Stomach (tissue), 4 donors: ENCODE data around the gene MYBPC1.

Experiments
- CTCF ChIP-seq, 7 experiments: fragments of 450-650 bp in 4 of 7; fragments of 200-600 bp in 3 of 7; sonication (generic) in 3 of 7; IDR thresholded peaks; one replicate each; pipeline ENCODE4 v1.5.1; 2016 to 2019; ENCODE audit warnings: antibody characterized with exemption in 7 of 7, control low read depth in 2 of 7, mild to moderate bottlenecking in 1 of 7
- EP300 ChIP-seq: sonication (generic); formaldehyde crosslinking; IDR thresholded peaks from one replicate; pipeline ENCODE4 v1.6.1; 2017; ENCODE audit warnings: antibody characterized with exemption

GRCh38 chr12:101592921-101593320, 1.9 kb upstream of the MYBPC1 start:
- TF ChIP-seq CTCF (IDR thresholded peaks at IDR 0.05) (no peak), EP300 (no peak)
